GM19043 (cell line): ENCODE measurements around the gene PLAC9.

ENCODE experiments used
- ATAC-seq: cut with Tn5 transposase; IDR thresholded peaks from one replicate; pipeline ENCODE4 v1.9.1; 2021; ENCODE audit warnings: low read depth; ENCODE audit not compliant: unreplicated experiment

The PLAC9 gene

DNA sequence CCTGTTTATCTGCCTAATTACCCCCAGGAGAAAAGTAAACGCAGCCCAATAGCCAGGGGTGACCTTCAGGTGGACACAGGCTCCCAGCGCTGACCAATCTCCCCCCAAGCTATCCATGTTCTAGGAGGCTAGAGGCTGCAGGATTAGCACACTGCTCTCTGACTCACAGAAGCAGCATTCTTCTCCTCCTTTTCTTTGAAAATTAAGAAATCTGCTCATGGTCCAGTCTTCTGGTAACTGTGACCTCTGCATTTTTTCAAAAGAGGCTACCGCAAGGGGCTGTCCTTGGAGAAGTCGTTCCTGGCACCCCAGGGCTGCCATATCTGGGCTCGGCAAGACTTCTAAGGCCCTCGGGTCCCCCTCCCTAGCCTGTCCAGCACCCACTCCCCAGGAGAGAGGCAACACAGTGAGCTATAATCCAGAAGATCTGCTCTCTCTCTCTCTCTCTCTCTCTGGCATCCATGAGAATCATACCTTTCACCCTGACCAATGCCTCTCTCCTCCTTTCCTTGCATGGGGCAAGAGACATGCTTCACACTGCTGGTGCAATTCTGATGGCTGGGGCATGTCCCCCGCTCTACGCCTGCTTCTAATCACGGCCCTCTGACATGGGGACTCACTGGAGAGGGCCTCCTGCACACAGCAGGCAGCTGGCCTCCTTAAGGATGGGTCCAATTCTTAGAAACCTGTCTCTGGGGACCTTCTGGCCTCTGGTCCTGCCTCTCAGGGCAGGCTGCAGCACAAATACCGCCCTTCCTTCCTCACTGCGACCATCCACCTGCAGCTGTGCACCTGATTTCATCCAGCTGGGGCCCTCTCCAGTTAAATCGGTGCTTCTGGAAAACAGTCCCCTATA lies 45.5 kb downstream of the PLAC9 start:
- ATAC-seq = no peak

DNA sequence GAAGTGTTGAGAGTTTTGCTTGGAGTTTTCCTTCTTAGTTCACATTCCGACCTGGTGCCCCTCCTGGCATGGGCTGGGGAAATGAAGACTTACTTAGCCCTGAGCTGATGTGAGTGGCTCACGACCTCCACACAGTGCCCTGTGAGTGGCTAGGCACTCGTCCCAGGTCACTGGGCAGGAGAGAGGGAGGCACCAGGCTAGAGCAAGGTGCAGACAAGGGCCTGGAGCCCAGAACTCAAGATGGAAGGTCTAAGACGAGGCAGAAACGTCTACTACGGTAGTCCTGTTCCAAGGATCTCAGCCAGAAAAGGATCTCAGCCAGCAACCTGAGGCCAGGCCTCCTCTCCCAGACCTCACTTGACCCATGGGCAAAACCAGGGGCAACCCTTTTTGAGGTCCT lies 50.5 kb downstream of the PLAC9 start:
- no peak for ATAC-seq

DNA sequence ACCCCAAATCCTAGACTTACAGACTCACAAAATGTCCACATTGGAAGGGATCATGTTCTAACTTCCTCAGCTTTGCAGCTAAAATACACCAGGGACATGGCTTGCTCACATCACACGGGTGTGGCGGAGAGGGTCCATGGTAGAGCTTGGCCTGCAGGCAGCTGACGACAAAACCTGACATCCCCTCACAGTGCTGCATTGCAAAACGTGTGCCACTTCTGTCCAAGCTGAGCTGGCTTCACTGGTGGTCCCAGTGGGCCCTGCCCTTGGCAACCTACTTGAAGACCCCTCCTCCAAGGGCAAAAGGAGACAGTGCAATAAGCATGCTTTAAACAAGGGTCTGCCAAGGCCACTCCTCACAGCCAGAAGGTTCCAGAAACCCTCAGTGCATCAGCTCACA lies 50.9 kb downstream of the PLAC9 start:
- no peak for ATAC-seq

DNA sequence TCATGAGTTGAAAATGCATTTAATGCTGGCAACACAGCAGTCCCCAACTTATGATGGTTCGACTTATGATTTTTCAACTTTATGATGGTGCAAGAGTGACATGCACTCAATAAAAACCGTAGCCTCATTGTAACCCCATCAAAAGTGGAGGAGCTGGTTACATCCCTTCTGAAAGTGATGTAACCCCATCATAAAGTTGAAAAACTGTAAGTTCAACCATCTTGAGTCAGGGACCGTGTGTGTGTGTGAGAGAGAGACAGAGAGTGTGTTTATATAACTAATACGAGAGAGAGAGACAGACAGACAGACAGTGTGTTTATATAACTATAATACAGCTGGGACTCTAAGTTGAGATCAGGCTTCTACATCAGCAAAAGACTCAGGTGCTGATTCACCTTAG lies 51.8 kb downstream of the PLAC9 start:
- ATAC-seq = no peak

DNA sequence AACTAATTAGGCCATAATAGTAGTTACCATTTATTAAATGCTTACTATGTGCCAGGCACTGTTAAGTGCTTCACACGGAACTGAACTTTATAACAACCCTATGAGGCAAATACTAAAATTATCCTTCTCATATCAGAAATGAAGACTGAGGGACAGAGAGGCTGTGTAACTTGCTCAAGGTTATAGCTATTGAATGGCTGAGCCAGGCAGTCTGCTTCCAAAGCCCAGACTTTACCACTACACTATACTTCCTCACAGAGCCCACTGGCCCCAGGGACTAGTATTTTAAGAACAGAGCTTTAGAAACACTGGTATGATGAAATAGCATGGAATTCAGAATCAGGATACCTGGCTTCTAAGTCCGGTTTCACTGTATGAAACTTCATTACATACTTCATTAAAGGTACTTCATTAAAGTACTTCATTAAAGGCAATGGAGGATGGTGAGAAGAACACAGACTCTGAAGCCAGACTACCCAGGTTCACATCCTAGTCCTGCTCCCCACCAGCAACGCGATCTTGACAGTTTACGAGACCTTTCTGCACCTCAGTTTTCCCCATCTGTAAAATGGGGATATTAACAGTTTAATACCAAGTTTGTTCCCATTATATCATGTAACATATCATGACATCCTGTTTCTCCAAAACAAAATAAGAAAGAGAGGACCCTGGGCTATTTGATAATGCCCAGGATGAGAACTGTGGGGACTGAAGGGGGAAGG lies 53.2 kb downstream of the PLAC9 start:
- ATAC-seq = no peak

DNA sequence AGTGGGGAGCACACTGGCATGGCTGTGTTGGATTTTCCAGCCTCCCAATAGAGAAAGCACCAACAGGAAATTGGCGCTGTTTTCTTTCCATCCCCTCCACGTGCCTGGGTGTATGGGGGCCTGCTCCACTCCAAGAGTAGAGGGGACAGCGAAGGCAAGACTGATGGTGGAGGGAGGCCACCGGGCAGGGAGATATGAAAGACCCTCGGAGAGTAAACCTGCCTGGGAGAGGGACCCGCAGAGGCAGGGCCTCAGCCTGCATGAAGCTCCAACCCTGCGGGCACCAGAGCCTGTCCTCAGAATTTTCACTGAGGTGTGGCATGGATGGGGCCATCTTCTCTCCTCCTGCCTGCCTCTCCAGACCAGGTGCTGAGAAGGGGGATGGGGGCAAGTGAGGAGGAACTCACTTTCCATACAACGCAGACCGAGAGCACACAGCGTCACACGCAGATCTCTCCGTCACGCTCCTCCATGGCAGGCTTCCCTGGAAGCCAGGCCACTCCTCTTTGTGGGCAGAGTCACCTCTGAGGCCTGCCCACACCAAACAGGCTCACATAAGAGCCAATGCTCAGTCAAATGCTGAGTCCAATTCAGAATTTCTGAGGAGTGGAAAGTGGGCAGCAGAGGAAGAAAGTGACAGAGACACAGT lies 54.0 kb downstream of the PLAC9 start:
- no peak for ATAC-seq

DNA sequence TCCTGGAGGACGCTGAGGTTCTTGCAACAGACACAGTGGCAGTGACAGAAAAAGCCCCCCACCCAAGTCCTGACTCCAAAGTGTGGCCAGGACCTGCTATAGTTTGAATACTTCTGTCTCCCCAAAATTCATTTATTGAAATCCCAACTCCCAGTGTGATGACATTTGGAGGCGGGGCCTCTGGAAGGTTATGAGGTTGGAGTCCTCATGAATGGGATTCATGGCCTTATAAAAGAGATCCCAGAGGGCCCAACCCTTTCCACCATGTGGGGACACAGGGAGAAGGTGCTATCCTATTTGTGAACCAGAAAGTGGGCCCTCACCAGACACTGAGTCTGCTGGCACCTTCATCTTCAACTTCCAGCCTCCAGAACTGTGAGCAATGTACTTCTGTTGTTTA lies 54.5 kb downstream of the PLAC9 start:
- no peak for ATAC-seq

DNA sequence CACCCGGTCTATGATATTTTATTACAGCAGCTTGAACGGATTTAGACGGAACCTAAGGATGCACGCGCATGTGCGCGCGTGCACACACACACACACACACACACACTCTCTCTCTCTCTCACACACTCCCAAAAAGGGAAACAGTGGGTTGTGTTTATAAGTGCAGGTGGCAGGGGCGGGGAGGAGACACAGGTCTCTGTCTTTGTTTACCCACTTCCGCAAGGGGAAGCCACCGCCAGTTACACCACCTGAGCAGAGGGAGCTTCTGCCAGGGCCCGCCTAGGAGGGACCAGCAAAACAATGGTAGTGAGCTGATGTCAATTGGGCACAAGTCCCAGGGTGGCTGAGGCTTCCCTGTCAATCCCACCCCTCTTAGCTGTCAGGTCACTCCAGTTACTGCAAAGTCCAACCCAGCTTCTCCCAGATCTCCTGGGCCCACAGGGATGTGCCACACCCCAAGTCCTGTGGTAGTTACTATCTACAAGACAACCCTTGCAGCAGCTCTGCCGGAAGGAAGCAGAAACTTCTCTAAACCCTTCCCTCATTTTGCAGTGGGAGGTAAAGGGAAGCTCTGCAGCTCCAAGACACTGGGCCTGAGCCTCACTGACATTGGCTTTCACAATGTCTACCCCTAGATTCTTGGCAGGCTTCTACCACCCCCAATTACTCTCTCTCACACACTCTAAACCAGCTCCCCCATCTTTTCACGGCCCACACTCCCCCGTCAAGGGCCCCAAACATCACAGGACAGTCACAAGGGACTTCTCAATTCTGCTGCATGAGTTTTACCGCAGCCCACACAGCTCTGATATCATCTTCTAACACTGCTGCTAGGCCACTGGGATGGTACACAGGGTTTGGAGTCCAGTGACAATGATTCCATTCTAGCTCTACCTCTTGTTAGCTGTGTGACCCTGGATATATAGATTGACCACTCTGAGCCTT lies 55.2 kb downstream of the PLAC9 start:
- peak; percentile 91 for ATAC-seq

DNA sequence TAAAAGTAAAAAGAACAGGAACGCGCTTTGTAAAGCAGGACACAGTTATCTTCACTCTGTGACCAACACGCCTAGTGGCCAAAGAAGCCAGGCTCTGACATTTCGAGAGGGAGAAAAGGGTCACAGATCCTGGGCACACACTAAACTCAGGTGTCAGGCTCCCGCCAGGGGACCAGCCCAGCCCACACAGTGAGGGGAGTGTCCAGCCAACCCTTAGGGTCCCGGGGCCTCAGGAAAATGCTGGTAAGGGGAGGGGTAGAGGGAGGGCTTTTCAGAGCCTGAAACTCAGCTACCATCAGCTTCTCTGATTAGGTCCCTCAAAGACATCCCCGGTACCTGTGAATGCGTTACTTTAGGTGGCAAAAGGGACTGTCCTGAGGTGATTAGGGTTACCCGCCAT lies 56.2 kb downstream of the PLAC9 start:
- no peak for ATAC-seq

DNA sequence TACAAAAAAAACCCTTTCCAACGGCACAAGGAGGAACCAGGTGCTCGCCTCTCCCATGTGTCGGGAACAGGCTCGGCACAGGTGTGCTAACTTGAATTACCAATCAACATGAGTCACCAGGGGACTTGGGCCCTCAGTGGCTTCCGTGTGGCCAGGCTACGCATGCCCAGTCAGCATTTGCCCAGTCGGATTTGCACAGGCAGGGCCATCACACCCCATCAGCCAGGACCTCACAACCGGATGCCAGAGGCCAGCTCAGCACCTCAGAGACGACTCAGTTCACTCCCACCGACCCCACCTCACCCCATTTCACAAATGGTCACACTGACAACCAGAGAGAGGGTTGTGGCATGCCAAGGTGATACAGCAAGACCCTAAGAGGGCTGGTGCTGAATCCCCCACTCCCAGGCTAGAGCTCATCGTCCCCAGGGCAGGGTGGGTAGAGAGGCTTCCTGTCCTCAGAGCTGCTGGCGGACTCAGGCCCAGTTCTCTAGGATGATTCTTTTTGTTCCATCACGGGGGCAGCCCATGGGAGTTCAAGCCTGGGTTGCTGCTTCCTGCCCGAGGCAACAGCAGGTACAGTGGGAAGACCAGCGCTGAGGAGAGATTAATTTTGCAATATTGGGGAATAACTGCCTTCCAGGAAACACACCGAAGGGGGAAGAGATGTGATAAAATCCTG lies 59.2 kb downstream of the PLAC9 start:
- no peak for ATAC-seq

DNA sequence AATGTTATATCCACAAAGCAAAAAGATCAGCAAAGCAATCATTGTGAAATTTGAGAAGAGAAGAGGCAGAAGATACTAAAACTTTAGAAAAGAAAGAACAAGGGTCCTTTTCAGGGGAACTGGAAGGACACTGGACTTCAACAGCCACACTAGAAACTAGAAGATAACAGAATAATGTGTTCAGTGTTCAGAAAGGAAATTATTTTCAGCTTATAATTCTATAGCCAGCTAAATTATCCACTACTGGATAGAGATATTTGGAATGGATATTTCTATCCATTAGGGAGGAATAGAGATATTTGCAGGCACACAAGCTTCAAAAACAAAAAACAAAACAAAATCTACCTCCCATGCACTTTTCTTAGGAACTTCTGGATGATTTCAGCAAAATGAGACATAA lies 60.0 kb downstream of the PLAC9 start:
- ATAC-seq = no peak

DNA sequence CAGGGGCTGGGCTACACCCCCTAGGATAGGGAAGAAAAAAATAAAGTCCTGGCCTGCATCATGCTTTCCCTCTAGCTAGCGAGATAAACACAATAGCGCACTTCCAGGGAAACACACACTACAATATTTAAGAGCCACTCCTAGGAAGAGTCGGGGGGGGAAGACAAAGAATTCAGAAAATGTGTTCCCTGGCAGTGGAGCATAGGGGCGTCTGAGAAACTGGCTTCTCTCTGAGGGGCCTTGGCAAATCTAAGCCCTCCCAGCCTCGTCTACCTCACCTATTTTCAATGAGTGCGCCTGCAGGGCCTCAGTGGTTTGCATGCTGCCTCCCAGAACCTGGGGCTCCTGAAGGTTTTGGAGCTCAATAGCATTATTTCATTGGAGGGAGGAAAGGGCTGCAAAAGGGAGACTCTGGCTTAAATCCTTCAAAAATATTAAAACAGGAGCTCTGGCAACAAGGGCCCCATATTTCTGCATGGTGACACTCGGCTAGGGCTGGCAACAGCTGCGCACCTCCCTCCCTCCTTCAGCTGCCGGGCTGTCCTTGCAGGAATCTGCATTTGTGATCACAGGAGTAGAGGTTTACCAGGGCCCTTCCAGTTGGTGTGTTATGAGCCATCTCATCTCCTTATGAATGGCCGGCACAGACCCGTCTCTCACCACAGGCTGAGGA lies 62.0 kb downstream of the PLAC9 start:
- ATAC-seq = no peak
